GM18868 (cell line): Measurements from ENCODE around the gene DNASE1L2.

Experiments
- ATAC-seq: cut with Tn5 transposase; IDR thresholded peaks from one replicate; pipeline ENCODE4 v1.9.1; 2021; ENCODE audit warnings: mild to moderate bottlenecking, moderate library complexity; ENCODE audit not compliant: unreplicated experiment

DNASE1L2 gene

GRCh38 chr16:2267505-2267912 is 31.3 kb downstream of the DNASE1L2 start:
- peak; percentile 60 for ATAC-seq

GRCh38 chr16:2267913-2268666 is 31.8 kb downstream of the DNASE1L2 start, which contains the start of gene RNPS1:
RNPS1 (minus strand) TSS chr16:2268126; CDS start chr16:2264643, 3,483 bp downstream.
- peak; percentile 78 for ATAC-seq

- ATAC-seq: no peak
Measured at GRCh38 chr16:2270070-2270462, 33.8 kb downstream of the DNASE1L2 start.

- ATAC-seq: no peak
Measured at GRCh38 chr16:2270588-2271470, 34.6 kb downstream of the DNASE1L2 start.

GRCh38 chr16:2271848-2272461 is 35.7 kb downstream of the DNASE1L2 start:
- ATAC-seq: no peak

- ATAC-seq: no peak
Measured at GRCh38 chr16:2273484-2273883, 37.2 kb downstream of the DNASE1L2 start.

- no peak for ATAC-seq
Measured at GRCh38 chr16:2273931-2274330, 37.7 kb downstream of the DNASE1L2 start.

GRCh38 chr16:2275476-2276367 is 39.5 kb downstream of the DNASE1L2 start:
- no peak for ATAC-seq

- no peak for ATAC-seq
Measured at GRCh38 chr16:2276368-2277195, 40.3 kb downstream of the DNASE1L2 start.

GRCh38 chr16:2277466-2278271 is 41.4 kb downstream of the DNASE1L2 start:
- no peak for ATAC-seq

GRCh38 chr16:2278272-2278608 is 42.0 kb downstream of the DNASE1L2 start:
- no peak for ATAC-seq

- ATAC-seq: no peak
Measured at GRCh38 chr16:2278956-2279800, 42.9 kb downstream of the DNASE1L2 start.

GRCh38 chr16:2280461-2280860 is 44.2 kb downstream of the DNASE1L2 start:
- ATAC-seq: no peak

- ATAC-seq: no peak
Measured at GRCh38 chr16:2280981-2281542, 44.8 kb downstream of the DNASE1L2 start.

- no peak for ATAC-seq
Measured at GRCh38 chr16:2282262-2282661, 46.0 kb downstream of the DNASE1L2 start.

- ATAC-seq: no peak
Measured at GRCh38 chr16:2282866-2283555, 46.8 kb downstream of the DNASE1L2 start.
